HG02623 (cell line): ENCODE measurements around the gene HAVCR2.
A peak's percentile ranks its signal among the peaks of the same experiment; 100 is the strongest.
"Not testable (repeated sequence)": the region's sequence is repeated elsewhere in the genome, so short reads cannot be mapped to it uniquely, and the experiment has no call there.

Experiments
- ATAC-seq: cut with Tn5 transposase; IDR thresholded peaks from one replicate; pipeline ENCODE4 v1.9.1; 2021; ENCODE audit warnings: moderate library complexity; ENCODE audit not compliant: unreplicated experiment

HAVCR2 gene

DNA sequence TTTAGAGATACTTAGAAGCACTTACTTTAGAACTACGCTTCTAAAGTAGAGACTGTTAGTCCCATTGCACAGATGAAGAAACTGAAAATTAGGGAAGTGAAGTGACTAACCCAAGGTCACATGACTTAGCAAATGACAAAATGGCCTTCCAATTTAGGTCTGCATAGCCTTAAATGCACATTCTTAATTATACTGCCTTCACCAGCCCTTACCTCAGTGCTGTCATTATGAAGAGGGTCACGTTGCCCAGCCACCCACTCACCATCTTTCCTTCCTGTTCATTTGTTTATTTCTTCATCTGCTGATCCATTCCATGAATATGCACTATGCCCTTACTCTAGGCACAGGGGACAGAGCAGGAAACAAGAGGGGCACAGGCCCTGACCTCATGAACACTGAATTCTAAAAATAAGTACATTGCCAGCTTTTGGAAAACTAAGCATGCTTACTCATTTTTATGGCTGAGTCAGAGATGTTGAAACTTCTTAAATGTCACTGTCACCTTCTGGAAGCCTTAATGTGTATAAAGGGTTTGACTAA lies 8.6 kb downstream of the HAVCR2 start:
- no peak for ATAC-seq

DNA sequence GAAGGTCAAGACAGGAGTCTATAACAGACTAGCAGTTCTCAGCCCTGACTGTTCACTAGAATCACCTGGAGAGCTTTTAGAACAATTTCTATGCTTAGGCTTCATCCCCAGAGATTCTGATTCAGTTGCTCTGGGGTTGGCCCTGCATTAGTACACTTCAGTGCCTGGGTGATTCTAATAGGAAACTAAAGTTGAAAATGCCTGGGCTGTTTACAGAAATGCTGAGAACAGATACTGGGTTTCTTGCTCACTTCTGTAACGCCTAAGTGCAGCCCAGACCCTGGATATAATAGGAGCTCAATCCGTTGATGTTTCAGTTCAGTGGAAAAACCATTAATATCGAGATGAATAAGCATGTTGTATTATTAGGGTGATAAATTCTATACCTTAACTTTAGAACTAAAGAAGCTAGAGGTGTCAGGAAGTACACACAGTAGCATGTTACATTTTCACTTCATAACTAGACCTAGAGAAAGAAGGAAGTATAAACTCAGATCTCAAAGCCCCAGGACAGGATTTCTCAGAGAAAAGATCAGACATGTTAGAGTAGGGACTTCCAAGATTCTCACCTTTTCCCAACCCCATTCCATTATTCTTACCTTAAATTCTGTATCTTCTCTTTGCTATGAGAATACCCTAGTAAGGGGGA lies 20.4 kb downstream of the HAVCR2 start:
- ATAC-seq, result peak; percentile 72

DNA sequence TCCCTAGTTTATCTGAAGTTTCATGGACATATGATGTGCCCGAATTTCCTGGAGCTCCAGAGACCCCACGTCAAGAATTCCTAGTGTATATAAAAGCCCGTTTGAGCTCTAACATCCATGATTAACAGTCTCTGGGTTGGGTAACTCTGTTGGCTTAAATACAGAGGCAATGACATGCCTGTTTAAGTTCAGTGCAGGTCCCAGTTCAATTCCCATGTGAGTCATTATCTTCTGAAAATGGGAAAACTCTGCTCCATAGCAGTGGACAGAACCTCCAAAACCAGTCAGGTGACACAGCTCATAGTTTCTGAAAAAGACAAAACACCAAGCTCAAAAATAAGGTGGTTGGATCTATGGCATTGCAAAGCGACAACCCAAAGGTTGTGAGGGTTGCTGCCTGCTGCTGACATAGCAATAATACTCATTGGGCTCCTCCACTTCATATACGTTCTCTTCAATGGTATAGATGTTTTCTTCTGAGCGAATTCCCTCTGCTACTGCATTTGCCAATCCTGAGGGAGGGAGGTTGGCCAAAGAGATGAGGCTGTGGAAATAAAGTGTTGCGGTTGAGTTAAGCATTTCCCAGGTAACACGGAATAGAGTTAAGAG lies 22.0 kb downstream of the HAVCR2 start:
- ATAC-seq, result no peak

DNA sequence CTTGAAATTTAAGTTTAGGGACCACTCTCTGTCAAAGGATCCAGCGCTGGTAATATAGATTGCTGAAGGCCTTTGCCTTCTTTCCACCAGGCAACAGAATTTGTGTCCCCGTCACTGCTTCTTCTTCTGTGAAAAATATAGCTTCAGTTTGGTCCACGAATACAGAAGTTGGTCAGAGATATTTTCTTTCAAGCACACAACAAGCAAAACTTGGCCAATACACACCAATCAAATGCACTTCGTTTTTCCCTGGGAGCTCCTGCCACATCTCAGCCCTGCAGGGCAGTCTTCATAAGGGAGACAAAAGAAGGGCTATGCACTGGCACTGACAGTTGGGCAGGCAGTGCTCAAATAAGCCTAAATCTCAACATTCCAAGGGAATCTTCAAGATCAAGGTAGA lies 22.9 kb downstream of the HAVCR2 start:
- ATAC-seq, result no peak

DNA sequence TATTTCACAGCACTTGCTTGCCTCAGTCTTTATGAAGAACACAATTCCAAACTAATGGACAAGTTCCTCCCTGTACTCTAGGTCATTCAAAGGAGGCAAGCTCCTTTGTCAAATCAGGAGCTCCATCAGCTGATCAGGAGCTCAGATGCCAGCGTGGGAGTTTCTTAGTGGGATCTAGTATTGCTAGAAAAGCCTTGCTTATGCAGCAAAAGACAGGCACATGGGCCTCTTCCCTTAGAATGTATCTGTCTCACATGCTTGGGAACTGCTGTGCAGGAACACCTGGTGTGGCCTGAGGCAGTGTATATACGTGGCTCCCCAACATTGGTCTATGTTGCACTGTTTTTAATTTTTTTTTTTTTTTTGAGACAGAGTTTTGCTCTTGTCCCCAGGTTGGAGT lies 28.6 kb downstream of the HAVCR2 start:
- no peak for ATAC-seq

DNA sequence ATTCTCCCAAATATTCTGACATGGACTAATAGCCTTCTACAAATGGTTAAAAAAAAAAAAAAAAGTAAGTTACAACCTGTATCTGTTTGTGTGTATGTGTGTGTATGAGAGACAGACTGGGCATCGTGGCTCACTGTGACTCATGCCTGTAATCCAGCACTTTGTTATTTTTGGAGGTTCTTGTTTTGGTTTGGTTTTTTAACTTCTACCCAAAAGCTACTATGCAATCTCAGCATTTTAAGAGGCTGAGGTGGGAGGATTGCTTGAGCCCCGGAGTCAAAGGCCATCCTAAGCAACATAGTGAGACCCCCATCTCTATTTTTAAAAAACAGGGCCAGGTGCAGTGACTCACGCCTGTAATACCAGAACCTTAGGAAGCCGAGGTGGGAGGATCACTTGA lies 32.3 kb downstream of the HAVCR2 start:
- no peak for ATAC-seq

DNA sequence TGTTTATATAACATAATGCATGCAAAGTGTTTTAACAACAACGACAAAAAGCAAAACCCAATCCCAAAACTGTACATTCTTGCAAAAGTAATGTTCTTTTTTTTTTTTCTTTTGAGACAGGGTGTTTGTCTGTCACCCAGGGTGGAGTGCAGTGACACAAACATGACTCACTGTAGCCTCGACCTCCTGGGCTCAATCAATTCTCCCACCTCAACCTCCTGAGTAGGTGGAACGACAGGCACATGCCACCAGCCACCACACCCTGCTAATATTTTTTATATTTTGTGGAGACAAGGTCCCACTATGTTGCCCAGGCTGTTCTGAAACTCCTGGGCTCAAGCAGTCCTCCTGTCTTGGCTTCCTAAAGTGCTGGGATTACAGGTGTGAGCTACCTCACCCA lies 36.3 kb downstream of the HAVCR2 start:
- no peak for ATAC-seq

DNA sequence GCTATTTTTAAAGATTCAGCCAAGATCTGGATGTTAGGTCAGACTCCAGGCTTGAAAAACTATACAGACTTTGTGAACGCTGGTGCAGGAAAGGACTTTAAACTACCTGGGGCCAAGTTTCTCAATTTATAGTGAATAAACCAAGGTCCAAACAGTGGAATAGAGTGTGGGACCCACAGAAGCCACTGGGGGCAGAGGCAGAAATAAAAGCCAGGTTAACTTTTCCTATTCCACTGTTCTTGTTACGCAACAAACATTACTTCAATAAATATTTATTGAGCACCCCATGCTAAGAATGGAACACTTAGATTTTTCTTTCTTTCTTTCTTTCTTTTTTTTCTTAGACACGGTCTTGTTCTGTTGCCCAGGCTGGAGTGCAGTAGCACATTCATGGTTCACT lies 38.9 kb downstream of the HAVCR2 start:
- no peak for ATAC-seq

DNA sequence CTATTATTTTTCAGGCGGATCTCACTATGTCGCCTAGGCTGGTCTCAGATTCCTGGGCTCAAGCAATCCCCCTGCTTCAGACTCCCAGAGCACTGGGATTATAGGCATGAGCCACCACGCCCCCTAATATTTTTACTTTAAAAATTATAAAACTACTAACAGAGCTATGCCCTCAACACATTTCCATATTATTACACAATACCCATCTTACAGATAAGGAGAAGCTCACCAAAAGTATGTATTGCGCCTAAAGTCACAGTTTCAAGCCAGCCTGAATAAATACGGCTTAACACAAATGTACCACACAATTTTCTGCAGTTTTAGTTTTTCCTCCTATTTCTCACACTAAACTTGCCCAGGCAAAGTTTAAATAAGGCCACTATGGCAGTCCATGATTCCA lies 40.1 kb downstream of the HAVCR2 start:
- no peak for ATAC-seq

DNA sequence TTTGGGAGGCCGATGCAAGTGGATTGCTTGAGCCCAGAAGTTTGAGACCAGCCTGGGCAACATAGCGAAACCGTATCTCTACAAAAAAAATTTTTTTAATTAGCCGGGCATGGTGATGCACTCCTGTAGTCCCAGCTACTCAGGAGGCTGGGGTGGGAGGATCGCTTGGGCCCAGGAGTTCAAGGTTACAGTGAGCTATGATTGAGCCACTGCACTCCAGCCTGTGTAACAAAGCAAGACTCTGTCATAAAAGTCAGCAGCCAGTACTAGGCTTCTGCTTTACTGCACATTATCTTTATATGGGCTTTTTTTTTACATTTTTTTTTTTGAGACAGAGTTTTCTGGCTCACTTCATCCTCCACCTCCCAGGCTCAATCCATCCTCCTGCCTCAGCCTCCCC lies 40.5 kb downstream of the HAVCR2 start:
- ATAC-seq, result no peak

DNA sequence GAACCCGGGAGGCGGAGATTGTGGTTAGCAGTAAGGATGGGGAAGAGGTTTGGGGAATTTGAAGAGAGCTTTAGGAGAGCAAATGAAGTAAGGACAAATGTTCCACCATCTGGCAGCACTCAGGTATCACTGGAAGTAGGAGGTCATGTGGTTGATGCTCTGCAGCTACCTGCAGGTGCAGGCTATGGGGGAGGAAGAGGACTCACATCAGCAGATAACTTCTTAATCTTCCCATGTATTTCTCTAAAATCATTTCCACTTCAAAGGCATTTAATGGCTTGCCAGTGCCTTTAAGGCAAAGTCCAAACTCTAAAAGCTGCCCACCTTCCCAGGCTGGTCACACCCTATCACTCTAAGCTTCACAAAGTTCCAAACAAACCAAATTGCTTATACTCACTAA lies 41.8 kb downstream of the HAVCR2 start:
- no peak for ATAC-seq

DNA sequence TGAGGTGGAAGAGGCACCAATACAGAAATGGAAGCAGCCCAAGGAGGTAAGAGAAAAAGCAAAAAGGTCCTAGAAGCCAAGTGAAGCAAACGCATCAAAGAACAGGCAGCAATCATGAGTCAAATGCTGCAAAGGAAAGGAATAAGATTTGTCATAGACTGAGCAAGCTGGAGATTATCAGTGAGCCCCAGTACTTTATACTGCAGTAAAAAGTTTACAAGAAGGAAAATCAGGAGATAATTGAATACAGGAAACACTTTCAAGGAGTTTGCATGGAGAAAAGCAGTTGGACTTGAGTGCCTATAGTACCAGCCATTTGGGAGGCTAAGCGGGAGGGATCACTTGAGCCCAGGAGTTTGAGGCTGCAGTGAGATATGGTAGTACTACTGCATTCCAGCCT lies 42.8 kb downstream of the HAVCR2 start:
- no peak for ATAC-seq

DNA sequence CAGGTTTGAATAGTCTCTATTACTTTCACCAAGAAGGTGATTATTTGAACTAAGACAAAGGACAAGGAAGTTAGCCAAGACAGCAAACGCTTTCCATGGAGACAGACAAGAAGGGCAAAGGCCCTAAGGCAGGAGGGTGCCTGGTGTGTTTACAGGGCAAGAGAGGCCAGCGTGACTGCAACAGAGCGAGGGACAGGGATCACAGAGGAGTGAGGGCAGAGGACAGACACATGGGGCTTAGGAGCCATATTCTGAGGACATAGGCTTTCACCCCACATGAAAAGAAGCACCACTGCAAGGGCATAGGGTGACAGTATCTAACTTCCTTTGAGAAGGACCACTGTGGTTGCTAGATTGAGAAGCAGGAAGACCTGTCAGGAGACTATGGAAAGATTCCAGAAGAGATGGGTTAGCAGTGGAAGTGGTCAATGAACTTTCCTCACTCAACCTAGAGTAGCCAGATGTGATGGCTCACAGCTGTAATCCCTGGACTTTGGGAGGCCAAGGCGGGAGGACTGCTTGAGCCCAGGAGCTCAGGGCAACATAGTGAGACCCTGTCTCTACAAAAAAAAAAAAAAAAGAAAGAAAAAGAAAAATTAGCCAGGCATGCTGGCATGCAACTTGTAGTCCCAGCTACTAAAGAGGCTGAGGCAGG lies 44.9 kb downstream of the HAVCR2 start:
- no peak for ATAC-seq

DNA sequence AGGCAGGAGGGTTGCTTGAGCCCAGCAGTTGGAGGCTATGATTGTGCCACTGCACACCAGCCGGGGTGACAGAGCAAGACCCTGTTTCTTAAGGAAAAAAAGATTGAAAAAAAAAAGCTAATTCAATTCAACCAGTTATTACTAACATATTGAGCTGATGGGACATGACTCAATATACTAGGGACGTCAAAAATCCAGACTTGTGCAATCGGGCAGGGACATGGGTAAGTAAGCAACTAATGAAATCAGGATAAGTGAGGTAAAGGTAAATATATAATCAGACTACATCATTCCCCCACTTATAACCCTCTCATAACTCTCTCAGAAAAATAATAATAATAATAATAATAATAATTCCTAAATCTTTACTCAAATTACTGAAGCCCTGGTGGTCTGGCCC lies 49.0 kb downstream of the HAVCR2 start:
- no peak for ATAC-seq

DNA sequence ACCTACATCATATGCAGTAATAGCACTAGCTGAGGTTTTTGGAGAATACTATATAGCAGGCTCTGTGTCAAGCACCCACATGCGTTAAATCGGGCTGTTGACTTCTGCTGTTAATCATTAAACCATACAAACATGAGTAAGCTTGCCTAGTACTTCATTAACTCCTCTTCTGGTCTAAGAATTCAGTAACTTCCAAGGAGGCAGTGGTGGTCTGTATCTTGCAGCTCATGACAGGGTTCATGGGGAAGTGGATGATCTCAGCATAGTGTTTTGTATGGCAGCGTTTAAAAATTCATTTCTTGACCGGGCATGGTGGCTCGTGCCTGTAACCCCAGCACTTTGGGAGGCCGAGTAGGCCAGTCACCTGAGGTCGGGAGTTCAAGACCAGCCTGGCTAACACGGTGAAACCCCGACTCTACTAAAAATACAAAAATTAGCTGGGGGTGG lies 49.7 kb downstream of the HAVCR2 start, which contains the start of gene HAVCR1:
TSS of gene HAVCR1 (minus strand) at position 24 of the 447 bp plus-strand sequence. CDS start 1,173 bp downstream, outside the sequence.
- no peak for ATAC-seq

DNA sequence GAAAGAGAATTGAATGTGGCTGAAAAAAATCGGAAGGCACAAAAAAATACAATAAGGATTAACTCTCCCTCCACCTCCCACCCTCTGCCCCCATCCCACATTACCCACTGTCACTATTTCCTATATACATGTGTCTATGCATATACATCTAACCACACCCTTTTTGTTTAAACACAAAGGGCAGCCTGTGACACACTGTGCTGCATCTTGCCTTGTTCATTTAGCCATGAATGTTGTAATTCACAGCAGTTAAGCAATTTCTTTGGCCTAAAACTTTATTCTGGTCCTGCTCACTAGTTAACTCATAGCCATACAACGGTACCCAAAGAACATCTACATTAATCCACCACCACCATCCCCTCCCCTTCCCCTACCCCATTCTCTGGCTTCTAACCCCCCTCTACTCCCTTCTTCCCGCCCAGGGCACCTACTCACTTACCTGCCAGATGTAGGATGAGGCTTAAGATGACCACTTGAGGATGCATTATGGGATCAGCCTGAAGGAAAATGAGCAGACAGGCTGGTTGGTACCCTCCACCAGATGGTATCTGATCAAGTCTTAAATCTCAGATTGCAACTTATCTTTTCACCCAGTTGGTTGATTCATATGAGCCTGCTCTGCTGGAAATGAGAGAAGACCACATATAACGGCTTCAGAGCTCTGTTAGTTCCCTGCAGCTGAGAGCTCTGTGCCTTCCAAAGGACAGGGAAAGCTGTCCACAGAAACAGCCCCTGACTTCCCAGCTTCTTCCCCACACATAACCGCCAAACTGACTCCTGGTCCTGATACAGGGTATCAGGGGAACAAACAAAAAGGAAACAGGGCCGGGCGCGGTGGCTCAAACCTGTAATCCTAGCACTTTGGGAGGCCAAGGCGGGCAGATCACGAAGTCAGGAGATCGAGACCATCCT lies 51.1 kb downstream of the HAVCR2 start:
- no peak for ATAC-seq

DNA sequence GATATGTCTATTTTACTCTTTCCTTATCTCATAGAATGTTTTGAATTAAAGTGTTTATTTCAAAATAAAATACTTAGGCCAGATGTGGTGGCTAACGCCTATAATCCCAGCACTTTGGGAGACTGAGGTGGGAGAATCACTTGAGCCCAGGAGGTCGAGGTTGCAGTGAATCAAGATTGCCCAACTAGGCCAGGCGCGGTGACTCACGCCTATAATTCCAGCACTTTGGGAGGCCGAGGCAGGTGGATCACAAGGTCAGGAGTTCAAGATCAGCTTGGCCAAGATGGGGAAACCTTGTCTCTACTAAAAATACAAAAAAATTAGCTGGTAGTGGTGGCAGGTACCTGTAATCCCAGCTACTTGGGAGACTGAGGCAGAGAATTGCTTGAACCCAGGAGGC lies 52.0 kb downstream of the HAVCR2 start:
- ATAC-seq, result not testable (repeated sequence)

DNA sequence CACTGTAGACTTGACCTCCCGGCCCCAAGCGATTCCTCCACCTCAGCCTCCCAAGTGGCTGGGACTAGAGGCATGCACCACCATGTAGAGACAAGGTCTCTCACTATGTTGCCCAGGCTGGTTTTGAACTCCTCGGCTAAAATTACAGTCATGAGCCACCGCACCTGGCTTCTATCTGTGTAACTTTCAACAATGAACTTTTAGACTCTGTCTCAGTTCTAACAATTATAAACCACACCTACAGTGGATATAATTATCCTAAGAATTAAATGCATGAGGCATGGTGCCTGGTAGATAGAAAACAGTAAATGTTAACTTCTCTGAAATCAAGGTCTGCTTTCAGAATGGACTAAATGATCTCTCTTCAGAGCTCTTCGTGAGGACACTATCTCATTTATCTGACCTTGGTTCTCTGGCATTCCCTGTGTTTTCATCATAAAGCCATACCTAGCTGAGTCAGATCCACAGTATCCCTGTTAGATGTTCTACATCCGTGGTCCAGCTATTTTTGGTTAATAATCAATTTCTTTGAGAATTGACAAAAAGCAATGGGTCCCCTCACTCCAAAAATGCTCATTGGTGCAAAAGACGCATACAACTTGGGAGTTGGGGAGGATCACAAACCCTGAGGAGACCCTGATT lies 57.1 kb downstream of the HAVCR2 start:
- no peak for ATAC-seq

DNA sequence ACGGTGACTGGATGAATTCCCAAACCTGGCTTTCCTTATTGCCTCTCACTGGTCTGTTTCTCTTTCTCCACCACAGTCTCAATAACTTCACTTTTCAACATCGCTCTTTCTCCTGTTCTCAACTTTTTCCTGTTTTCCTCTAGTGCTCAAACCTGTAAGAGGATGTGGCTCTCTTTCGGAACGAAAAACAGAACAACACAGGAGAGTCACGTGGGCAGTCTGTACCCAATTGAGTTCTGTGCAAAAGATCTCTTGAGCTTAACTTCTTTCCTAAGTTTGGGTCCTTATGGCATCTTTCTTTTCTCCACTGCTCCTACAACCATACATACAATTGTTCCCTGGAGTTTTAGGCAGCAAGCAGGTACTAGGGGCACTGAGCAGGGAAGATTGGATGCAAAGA lies 58.8 kb downstream of the HAVCR2 start:
- peak; percentile 45 for ATAC-seq

DNA sequence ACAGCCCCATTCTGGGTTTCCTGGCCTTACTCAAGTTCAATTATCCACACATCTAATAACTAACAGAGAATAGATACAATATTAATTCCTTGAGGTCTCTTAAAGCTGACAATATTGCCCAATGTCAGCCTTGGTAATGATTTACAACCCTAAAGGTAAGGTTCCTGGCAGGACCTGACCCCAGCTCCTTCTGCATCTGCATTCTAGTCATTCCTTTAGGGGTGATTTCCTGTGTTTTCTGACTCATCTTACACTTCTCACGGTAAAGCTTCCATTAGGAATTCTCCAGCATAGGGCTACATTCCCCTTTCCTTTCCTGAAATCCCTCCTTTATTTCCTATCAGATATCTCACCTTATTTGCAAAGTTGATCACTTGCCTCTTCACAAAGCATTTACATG lies 59.2 kb downstream of the HAVCR2 start:
- ATAC-seq, result no peak

DNA sequence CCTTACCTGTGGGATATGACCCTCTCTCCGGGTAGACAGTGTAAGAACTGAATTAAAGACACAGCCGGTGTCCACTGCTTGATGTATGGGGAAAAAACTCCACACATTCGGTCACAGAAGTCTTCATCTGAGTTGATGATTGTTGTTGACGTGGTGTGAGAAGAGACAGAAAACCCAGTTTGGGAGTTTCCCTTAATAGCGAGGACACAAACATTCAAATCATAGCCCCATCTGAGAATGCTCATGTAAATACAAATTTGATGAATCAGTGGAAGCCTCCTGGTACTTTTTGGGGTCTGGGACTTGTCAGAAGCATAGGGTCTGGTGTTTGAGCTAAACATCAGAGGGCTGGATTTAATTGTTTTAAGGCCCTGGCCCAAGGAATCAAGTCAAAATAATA lies 60.9 kb downstream of the HAVCR2 start:
- no peak for ATAC-seq
